Subcutaneous adipose tissue (tissue), 4 donors: ENCODE results near the gene SLC30A9. TPM values are rescaled to one million over a fixed set of nuclear protein-coding genes. Genes with fewer than 3 reads are reported as not detected.

Experiments used
- CTCF ChIP-seq: fragments of 450-650 bp; IDR thresholded peaks from one replicate; pipeline ENCODE4 v1.5.1; 2016; ENCODE audit warnings: low read depth, mild to moderate bottlenecking, control low read depth, antibody characterized with exemption, moderate library complexity
- total RNA-seq, 4 donors: library from RNA; depleted of rRNA; stranded (reverse); fragments of >200 nt; gene quantifications; one replicate each; pipeline ENCODE4 v1.1.0, GENCODE V29; 2016

SLC30A9 gene
- total RNA-seq, 4 donors from 2014 or later = 34.3 to 44.5 (median 37.4) TPM

- TF ChIP-seq CTCF = no peak
Measured at GRCh38 chr4:41982716-41983115, 7.6 kb upstream of the SLC30A9 start.

GRCh38 chr4:41985151-41985550 lies 5.2 kb upstream of the SLC30A9 start:
- TF ChIP-seq CTCF = no peak

GRCh38 chr4:41989994-41990364 lies 351 bp upstream of the SLC30A9 start:
- TF ChIP-seq CTCF = no peak

- no peak for TF ChIP-seq CTCF
Measured at GRCh38 chr4:41991916-41992767, 1.8 kb downstream of the SLC30A9 start.

- TF ChIP-seq CTCF = no peak
Measured at GRCh38 chr4:41992967-41993857, 2.9 kb downstream of the SLC30A9 start.

GRCh38 chr4:41994461-41994985 lies 4.2 kb downstream of the SLC30A9 start:
- no peak for TF ChIP-seq CTCF

GRCh38 chr4:41998019-41998418 lies 7.7 kb downstream of the SLC30A9 start:
- TF ChIP-seq CTCF = no peak
